ENCODE results near the gene CAVIN3. TPM values are rescaled to one million over a fixed set of nuclear protein-coding genes. Genes with fewer than 3 reads are reported as not detected.

The CAVIN3 gene
- total and polyA plus RNA-seq, 2 of the 8 experiments (the other 6 are each of a cell fraction or from before 2014, with no cell fraction given) = 17.7 to 26.4 TPM

DNA sequence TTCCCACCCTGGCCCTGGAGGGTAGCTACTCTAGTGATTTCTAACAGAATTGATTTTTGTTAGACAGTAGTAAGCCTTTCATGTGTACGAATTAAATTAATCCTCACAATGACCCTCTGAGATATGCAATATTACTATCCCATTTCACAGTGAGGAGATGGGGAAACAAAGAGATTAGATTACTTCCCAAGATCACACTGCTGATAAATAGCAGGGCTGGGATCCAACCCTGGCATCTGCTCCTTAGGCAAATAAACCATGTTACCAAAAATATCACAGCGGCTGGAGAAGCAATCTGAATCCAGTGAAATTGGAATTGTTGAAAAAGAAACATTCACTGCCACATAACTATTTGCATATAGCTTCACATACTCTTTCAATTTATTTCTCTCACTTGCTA is 12.8 kb upstream of the CAVIN3 start:
- FAIRE-seq (no peak), DNase-seq (ENCODE audit: low read depth in 1 of 2, low spot score in 2 of 2) (peak in 1 of 2 experiments; percentile 6)
- Histone ChIP-seq H3K36me3 (ENCODE audit: control insufficient read depth in 2 of 4, insufficient read depth in 4 of 4, low read length in 3 of 4) (no peaks in the 10 kb centered on the region), H2BK5ac (ENCODE audit: low read depth, low read length) (no peak overlapping the region), H4K8ac (ENCODE audit: extremely low read depth, insufficient read depth, low read length) (no peak overlapping the region), H3K18ac (ENCODE audit: extremely low read depth, low read length) (no peak overlapping the region), H3K27ac (ENCODE audit: low read depth, low read length) (no peak overlapping the region), H2BK120ac (replicated peaks; ENCODE audit: low read depth, low read length) (no peak overlapping the region), H2AFZ (ENCODE audit: low read length) (no peak overlapping the region), H3K14ac (ENCODE audit: insufficient read length) (no peak overlapping the region), H2BK15ac (ENCODE audit: low read length) (no peak overlapping the region), H3K27me3 (replicated peaks in 1 of 4; ENCODE audit: control insufficient read depth in 3 of 4, extremely low read depth in 1 of 4, insufficient read depth in 3 of 4, low read length in 3 of 4) (no peaks in the 10 kb centered on the region), H2AK5ac (ENCODE audit: low read depth, low read length) (no peak overlapping the region), H3K9ac (replicated peaks in 1 of 4; ENCODE audit: extremely low read depth in 1 of 4, low read depth in 3 of 4, low read length in 3 of 4) (no peak overlapping the region), H3K79me1 (ENCODE audit: low read depth, low read length) (no peaks in the 10 kb centered on the region), H3K4me3 (ENCODE audit: extremely low read depth in 1 of 4, insufficient read depth in 2 of 4, low read depth in 3 of 4, low read length in 4 of 4) (no peak overlapping the region), H4K91ac (replicated peaks; ENCODE audit: insufficient read length, low read length) (no peak overlapping the region), H3K56ac (replicated peaks; ENCODE audit: insufficient read length, low read depth, low read length) (no peak overlapping the region), H2BK12ac (ENCODE audit: low read depth, low read length) (no peak overlapping the region), H3K4ac (replicated peaks; ENCODE audit: insufficient read length, low read depth, low read length) (no peak overlapping the region), H3K79me2 (ENCODE audit: control insufficient read depth in 1 of 2, insufficient read depth in 2 of 2, low read length in 2 of 2) (no peaks in the 10 kb centered on the region), H4K20me1 (replicated peaks in 1 of 2; ENCODE audit: control insufficient read depth in 1 of 2, insufficient read depth in 2 of 2, low read length in 2 of 2) (no peaks in the 10 kb centered on the region), H3K9me3 (ENCODE audit: insufficient read depth in 2 of 2, low read depth in 1 of 2, low read length in 1 of 2) (0 out of 4 replicates have a peak, but pooled peaks cover 0 to 4% of the 10 kb centered on the region in 2 experiments), H3K4me2 (ENCODE audit: insufficient read depth in 1 of 2, low read depth in 2 of 2, low read length in 2 of 2) (no peak overlapping the region), H3K23me2 (ENCODE audit: low read depth, low read length) (no peaks in the 10 kb centered on the region), H3K23ac (ENCODE audit: insufficient read length) (no peak overlapping the region), H2BK20ac (ENCODE audit: low read length) (no peak overlapping the region), H3K4me1 (replicated peaks in 1 of 4; ENCODE audit: control insufficient read depth in 3 of 4, insufficient read depth in 4 of 4, low read length in 3 of 4) (peaks cover 0 to 4% (median 2%) of the 10 kb centered on the region in 4 experiments; a peak in 3 of 7 replicates), H4K5ac (ENCODE audit: insufficient read length, low read depth, low read length) (no peak overlapping the region)
- ChIA-PET CTCF (ENCODE audit: partially characterized antibody) (interaction anchor here (1.0 to 3.3 kb wide), 4 partner anchors 12 to 30 kb away, joined by 3 to 18 read pairs (median 6); no protein-coding TSS in a partner anchor), POLR2A (ENCODE audit: partially characterized antibody) (interaction anchor here (0.8 to 1.0 kb wide), 2 partner anchors 11 to 13 kb away, joined by 4 read pairs; partner anchors contain the start of gene CAVIN3)
- WGBS, 2 experiments (ENCODE audit: extremely low coverage in 1 of 2, insufficient coverage in 1 of 2, insufficient read length in 1 of 2, insufficient replicate concordance in 2 of 2, low coverage in 1 of 2, low lambda C conversion rate in 2 of 2, missing lambda C conversion rate in 1 of 2) = 43% methylated on average over 2 of the region's 2 CpGs; no CpG with 5 or more reads in 1 of the 2 experiments
- TF ChIP-seq EZH2 (IDR thresholded peaks at IDR 0.05; ENCODE audit: low read depth, low read length, severe bottlenecking) (no peak), TCF12 (IDR thresholded peaks at IDR 0.05; ENCODE audit: low read depth, low read length) (no peak), EP300 (IDR thresholded peaks at IDR 0.05; ENCODE audit: borderline replicate concordance in 1 of 2, low read depth in 2 of 2, low read length in 2 of 2) (no peak)
- TF ChIP-seq, protein P1, sequence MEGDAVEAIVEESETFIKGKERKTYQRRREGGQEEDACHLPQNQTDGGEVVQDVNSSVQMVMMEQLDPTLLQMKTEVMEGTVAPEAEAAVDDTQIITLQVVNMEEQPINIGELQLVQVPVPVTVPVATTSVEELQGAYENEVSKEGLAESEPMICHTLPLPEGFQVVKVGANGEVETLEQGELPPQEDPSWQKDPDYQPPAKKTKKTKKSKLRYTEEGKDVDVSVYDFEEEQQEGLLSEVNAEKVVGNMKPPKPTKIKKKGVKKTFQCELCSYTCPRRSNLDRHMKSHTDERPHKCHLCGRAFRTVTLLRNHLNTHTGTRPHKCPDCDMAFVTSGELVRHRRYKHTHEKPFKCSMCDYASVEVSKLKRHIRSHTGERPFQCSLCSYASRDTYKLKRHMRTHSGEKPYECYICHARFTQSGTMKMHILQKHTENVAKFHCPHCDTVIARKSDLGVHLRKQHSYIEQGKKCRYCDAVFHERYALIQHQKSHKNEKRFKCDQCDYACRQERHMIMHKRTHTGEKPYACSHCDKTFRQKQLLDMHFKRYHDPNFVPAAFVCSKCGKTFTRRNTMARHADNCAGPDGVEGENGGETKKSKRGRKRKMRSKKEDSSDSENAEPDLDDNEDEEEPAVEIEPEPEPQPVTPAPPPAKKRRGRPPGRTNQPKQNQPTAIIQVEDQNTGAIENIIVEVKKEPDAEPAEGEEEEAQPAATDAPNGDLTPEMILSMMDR (IDR thresholded peaks at IDR 0.05; ENCODE audit: control extremely low read depth in 1 of 3, insufficient read depth in 1 of 3, low read depth in 1 of 3, low read length in 3 of 3) = no peak

All from H1 (cell line).